Effector memory CD4-positive, alpha-beta T cell (primary cell): ENCODE measurements around the gene WLS.

ENCODE experiments used
- DNase-seq, 3 donors: peaks; one replicate each; pipeline ENCODE4 v3.0.0-alpha.2; 2020
- H3K27ac ChIP-seq: 2 replicates; pipeline ENCODE4 v1.7.0; 2013; ENCODE audit warnings: mild to moderate bottlenecking, low read length, moderate library complexity; ENCODE audit not compliant: insufficient read depth, poor library complexity, severe bottlenecking
- H3K27me3 ChIP-seq: replicated peaks from 2 replicates; pipeline ENCODE4 v1.7.0; 2013; ENCODE audit warnings: mild to moderate bottlenecking, low read length; ENCODE audit not compliant: insufficient read depth, control insufficient read depth, poor library complexity, severe bottlenecking
- H3K36me3 ChIP-seq: 2 replicates; pipeline ENCODE4 v1.7.0; 2013; ENCODE audit warnings: mild to moderate bottlenecking, low read length, moderate library complexity; ENCODE audit not compliant: control insufficient read depth, insufficient read depth
- H3K4me1 ChIP-seq: 2 replicates; pipeline ENCODE4 v1.7.0; 2013; ENCODE audit warnings: low read length, mild to moderate bottlenecking; ENCODE audit not compliant: control insufficient read depth, insufficient read depth, poor library complexity, severe bottlenecking
- H3K4me3 ChIP-seq: 2 replicates; pipeline ENCODE4 v1.7.0; 2013; ENCODE audit warnings: low read length, low read depth, mild to moderate bottlenecking; ENCODE audit not compliant: insufficient read depth, poor library complexity, severe bottlenecking
- H3K9me3 ChIP-seq: 2 replicates; pipeline ENCODE4 v1.7.0; 2013; ENCODE audit warnings: mild to moderate bottlenecking, low read length, moderate library complexity; ENCODE audit not compliant: control insufficient read depth

WLS gene

DNA sequence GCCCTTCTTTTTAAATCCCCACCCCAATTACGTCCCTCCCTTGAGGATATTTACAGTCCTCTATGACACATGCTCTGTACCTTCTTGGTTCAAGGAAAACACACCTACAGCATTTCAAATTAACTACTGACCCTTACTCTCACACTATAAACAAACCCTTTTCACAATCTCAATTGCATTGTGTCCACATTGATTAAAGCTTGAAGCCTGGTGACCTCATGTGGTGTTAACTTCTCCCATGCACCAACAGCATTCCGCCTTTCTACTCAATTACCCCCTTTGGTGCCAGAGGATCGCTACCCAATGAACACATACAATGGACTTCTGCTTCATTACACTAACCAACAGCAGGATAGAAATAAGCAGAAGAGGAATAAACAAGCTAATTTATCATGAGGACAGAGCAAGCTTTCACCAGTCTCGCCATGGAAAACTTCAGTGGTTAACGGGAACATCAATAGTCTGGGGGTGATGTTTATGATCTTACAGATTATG is 15.2 kb downstream of the WLS start:
- Histone ChIP-seq H3K36me3 (no peaks in the 10 kb centered on the region), H3K4me3 (no peak overlapping the region), H3K9me3 (no peaks in the 10 kb centered on the region), H3K27me3 (no peaks in the 10 kb centered on the region), H3K4me1 (no peaks in the 10 kb centered on the region), H3K27ac (no peak overlapping the region)
- DNase-seq, result no peak

GRCh38 chr1:68216089-68216772 is 16.1 kb downstream of the WLS start:
- Histone ChIP-seq H3K27me3 (no peaks in the 10 kb centered on the region), H3K4me1 (no peaks in the 10 kb centered on the region), H3K27ac (no peak overlapping the region), H3K36me3 (no peaks in the 10 kb centered on the region), H3K4me3 (no peak overlapping the region), H3K9me3 (no peaks in the 10 kb centered on the region)
- DNase-seq, result no peak

GRCh38 chr1:68213843-68214242 is 18.5 kb downstream of the WLS start:
- H3K27ac ChIP-seq, result no peak overlapping the region
- DNase-seq, result no peak
- H3K4me1 ChIP-seq, result no peaks in the 10 kb centered on the region
- no peaks in the 10 kb centered on the region for H3K36me3 ChIP-seq
- no peaks in the 10 kb centered on the region for H3K27me3 ChIP-seq
- no peak overlapping the region for H3K4me3 ChIP-seq
- H3K9me3 ChIP-seq, result no peaks in the 10 kb centered on the region

GRCh38 chr1:68211761-68212380 is 20.5 kb downstream of the WLS start:
- H3K4me3 ChIP-seq, result no peak overlapping the region
- no peaks in the 10 kb centered on the region for H3K27me3 ChIP-seq
- DNase-seq, result no peak
- no peaks in the 10 kb centered on the region for H3K36me3 ChIP-seq
- no peaks in the 10 kb centered on the region for H3K4me1 ChIP-seq
- H3K9me3 ChIP-seq, result no peaks in the 10 kb centered on the region
- H3K27ac ChIP-seq, result no peak overlapping the region

- H3K36me3 ChIP-seq, result no peaks in the 10 kb centered on the region
- no peaks in the 10 kb centered on the region for H3K4me1 ChIP-seq
- H3K27ac ChIP-seq, result no peak overlapping the region
Observed at GRCh38 chr1:68210829-68211228, 21.5 kb downstream of the WLS start.

DNA sequence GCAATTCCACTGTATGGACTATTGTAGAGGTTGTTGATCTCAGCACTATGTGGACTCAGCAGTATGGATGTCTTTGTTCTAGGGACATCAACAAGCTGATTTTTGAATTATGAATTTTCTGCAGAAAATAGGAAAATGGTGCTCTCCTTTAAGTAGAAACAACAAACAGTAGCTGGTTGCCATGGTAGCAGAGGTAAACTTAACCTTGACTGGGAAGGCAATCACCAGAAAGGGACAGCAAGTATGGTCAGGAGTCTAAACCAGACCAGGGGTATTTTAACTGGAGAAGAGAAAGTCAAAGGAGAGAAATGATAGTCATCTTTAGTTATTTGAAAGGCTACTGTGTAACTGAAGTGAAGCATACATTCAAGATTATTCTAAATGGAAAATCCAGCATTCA is 22.3 kb downstream of the WLS start:
- Histone ChIP-seq H3K36me3 (no peaks in the 10 kb centered on the region), H3K27me3 (no peaks in the 10 kb centered on the region), H3K9me3 (no peaks in the 10 kb centered on the region), H3K4me3 (no peak overlapping the region), H3K4me1 (no peaks in the 10 kb centered on the region), H3K27ac (no peak overlapping the region)
- DNase-seq, result no peak

More at GRCh38 chr1:68210829-68211228, 21.5 kb downstream of the WLS start:
- no peaks in the 10 kb centered on the region for H3K27me3 ChIP-seq
- H3K9me3 ChIP-seq, result no peaks in the 10 kb centered on the region
- no peak overlapping the region for H3K4me3 ChIP-seq
- no peak for DNase-seq

DNA sequence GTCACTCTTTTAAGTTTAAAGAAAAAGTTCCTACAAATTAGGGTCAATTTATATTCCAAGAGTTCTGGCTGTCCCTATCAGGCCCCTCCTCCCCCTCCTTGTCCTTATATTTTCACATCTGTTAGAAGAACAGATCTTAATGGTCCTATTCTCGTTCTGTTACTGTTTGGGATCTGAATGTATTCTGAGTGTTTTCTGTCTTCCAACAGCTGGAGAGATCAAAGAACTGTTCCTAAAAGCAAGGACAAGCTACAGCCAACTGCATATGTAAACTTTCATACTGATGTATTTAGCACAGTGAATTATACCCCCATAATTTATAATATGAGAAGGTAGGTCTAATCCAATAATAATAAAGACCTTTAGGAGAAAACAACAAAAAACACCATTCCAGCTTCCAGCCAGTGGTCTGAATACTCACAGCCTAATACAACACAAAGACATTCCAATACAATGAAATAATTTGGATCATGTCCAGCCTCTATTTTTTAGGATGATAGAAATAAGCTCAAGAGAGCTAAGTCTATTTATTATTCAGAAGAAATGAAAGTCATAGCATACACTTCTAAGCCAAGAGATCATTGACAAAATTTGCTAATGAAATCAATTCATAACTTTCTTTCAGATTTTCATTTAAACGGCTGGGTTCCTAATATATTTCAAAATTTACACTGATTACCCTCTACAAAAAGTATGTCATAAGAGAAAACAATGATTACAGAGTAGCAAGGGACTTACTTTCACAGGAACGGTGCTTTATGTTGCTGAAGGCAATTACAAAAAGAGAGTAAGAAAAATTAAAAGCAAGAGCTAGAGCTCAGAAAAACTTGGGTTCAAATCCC is 25.3 kb downstream of the WLS start:
- H3K4me3 ChIP-seq, result no peak overlapping the region
- no peaks in the 10 kb centered on the region for H3K36me3 ChIP-seq
- no peaks in the 10 kb centered on the region for H3K9me3 ChIP-seq
- H3K4me1 ChIP-seq, result no peaks in the 10 kb centered on the region
- H3K27me3 ChIP-seq, result no peaks in the 10 kb centered on the region
- DNase-seq, result no peak
- no peak overlapping the region for H3K27ac ChIP-seq

- no peak overlapping the region for H3K4me3 ChIP-seq
- no peak for DNase-seq
- H3K27me3 ChIP-seq, result no peaks in the 10 kb centered on the region
- H3K9me3 ChIP-seq, result no peaks in the 10 kb centered on the region
- no peak overlapping the region for H3K27ac ChIP-seq
- H3K36me3 ChIP-seq, result no peaks in the 10 kb centered on the region
- H3K4me1 ChIP-seq, result no peaks in the 10 kb centered on the region
Observed at GRCh38 chr1:68205794-68206358, 26.4 kb downstream of the WLS start.

DNA sequence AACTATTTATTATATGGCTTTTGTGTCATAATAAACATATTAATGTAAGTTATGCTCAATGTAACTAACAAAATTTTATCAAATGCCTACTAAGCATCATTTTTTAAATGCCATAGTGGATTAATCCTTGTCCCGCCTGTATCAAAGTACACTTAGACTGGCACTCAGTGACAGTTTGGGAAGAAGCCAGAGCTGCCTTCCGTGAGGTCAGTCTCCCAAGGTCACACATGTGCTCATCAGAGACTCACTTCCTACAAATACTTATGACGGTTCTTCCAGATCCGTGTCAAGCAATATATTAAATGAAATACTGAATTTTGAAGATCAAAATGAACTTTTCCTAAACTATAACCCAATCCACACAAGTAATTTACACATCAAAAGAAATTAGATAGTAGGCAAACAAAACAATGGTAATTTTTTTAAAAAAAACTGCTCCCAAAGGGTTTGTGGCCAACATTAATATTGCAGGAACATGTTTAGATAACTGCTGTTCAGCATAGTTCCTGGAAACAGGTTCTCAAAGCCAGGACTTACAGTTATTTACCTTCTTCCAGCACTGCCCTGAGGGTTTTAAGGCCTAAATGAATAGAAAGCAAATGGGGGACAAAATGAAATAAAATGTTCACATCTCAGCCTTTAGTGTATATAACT is 27.2 kb downstream of the WLS start:
- Histone ChIP-seq H3K27me3 (no peaks in the 10 kb centered on the region), H3K27ac (no peak overlapping the region), H3K36me3 (no peaks in the 10 kb centered on the region), H3K4me1 (no peaks in the 10 kb centered on the region), H3K4me3 (no peak overlapping the region), H3K9me3 (no peaks in the 10 kb centered on the region)
- DNase-seq, result no peak
